Panc1 (cell line): ENCODE measurements around the gene TMEM87A. TPM values are rescaled to one million over a fixed set of nuclear protein-coding genes. Genes with fewer than 3 reads are reported as not detected.

ENCODE experiments used
- ATAC-seq: fragments of 200-7000 bp; cut with Tn5 transposase; 2 replicates; pipeline ENCODE4 v1.9.1; 2020; ENCODE audit warnings: mild to moderate bottlenecking, moderate library complexity
- BruUV-seq: library from RNA; stranded (reverse); fragments of 400-500 nt; replicated peaks from 2 replicates; lab custom pipeline; 2021; lab: Mats Ljungman, UMichigan
- CTCF ChIA-PET: fragments of 300-600 bp; sonication (Branson Sonifier 250); formaldehyde crosslinking; loops from one replicate; lab custom pipeline; 2022; ENCODE audit warnings: antibody characterized with exemption; lab: Charles Lee
- POLR2A ChIA-PET: fragments of 300-600 bp; sonication (Branson Sonifier 250); formaldehyde crosslinking; loops from one replicate; lab custom pipeline; 2022; ENCODE audit warnings: antibody characterized with exemption; lab: Charles Lee
- DNase-seq: peaks from one replicate; pipeline ENCODE4 v3.0.0-alpha.2; 2010; ENCODE audit warnings: low read depth, low spot score
- H3K27ac ChIP-seq: 2 replicates; pipeline ENCODE4 v1.5.1; 2011; ENCODE audit warnings: mild to moderate bottlenecking, low read length, inconsistent platforms
- H3K27me3 ChIP-seq: fragments of 200-500 bp; sonication (Bioruptor generic); 2 replicates; pipeline ENCODE4 v1.6.0; 2014; ENCODE audit warnings: low read length, inconsistent platforms; ENCODE audit not compliant: control insufficient read depth, insufficient read depth
- H3K36me3 ChIP-seq: fragments of 200-500 bp; sonication (Bioruptor generic); 2 replicates; pipeline ENCODE4 v1.5.1; 2014; ENCODE audit warnings: inconsistent platforms, mild to moderate bottlenecking, low read length, moderate library complexity; ENCODE audit not compliant: control insufficient read depth, insufficient read depth
- H3K4me1 ChIP-seq: 2 replicates; pipeline ENCODE4 v1.5.1; 2011; ENCODE audit warnings: inconsistent platforms, mild to moderate bottlenecking, low read length, moderate library complexity; ENCODE audit not compliant: control insufficient read depth, insufficient read depth
- H3K4me3 ChIP-seq, 2 experiments: 2 replicates each; pipeline ENCODE4 v1.5.1; 2011 to 2012; ENCODE audit warnings: low read depth in 2 of 2, low read length in 2 of 2, mild to moderate bottlenecking in 2 of 2, inconsistent platforms in 1 of 2, moderate library complexity in 1 of 2
- H3K9me3 ChIP-seq: fragments of 200-500 bp; sonication (Bioruptor generic); 2 replicates; pipeline ENCODE4 v1.5.1; 2014; ENCODE audit warnings: low read depth, mild to moderate bottlenecking, inconsistent platforms, low read length, moderate library complexity; ENCODE audit not compliant: control insufficient read depth, insufficient read depth
- CTCF ChIP-seq: fragments of 450-650 bp; IDR thresholded peaks from 2 replicates; pipeline ENCODE4 v1.5.1; 2017; ENCODE audit warnings: mild to moderate bottlenecking
- POLR2AphosphoS5 ChIP-seq: IDR thresholded peaks from 2 replicates; pipeline ENCODE4 v1.6.1; 2012; ENCODE audit warnings: mild to moderate bottlenecking, low read depth, low read length, moderate library complexity
- REST ChIP-seq, 2 experiments: IDR thresholded peaks; 2 replicates each; pipeline ENCODE4 v1.6.1; 2011 to 2012; ENCODE audit warnings: low read depth in 2 of 2, control low read depth in 1 of 2, low read length in 1 of 2, mild to moderate bottlenecking in 1 of 2, moderate library complexity in 1 of 2; ENCODE audit not compliant: insufficient read depth in 1 of 2
- SIN3A ChIP-seq: IDR thresholded peaks from 2 replicates; pipeline ENCODE4 v1.6.1; 2012; ENCODE audit warnings: low read depth, mild to moderate bottlenecking, low read length, moderate library complexity, borderline replicate concordance; ENCODE audit not compliant: insufficient read depth
- TCF7L2 ChIP-seq: IDR thresholded peaks from 2 replicates; pipeline ENCODE4 v1.6.1; 2011; ENCODE audit warnings: mild to moderate bottlenecking, low read depth, low read length, inconsistent platforms
- in situ Hi-C: cut with HindIII; loops from 2 replicates; pipeline ENCODE4 v1.10.0; 2016; ENCODE audit warnings: low sequenced_read_pairs, low pct_unique_long_range_greater_than_20kb
- intact Hi-C: fragments of 100-400 bp; cut with micrococcal nuclease; formaldehyde crosslinking; loops from one replicate; pipeline ENCODE4 v1.10.0; 2022; ENCODE audit not compliant: unreplicated experiment
- total RNA-seq: library from RNA; stranded (reverse); gene quantifications from one replicate; pipeline ENCODE4 v1.2.1, GENCODE V29; 2021; ENCODE audit not compliant: unreplicated experiment

Gene TMEM87A
- total RNA-seq, 1 experiment from 2014 or later: 49.6 TPM

GRCh38 chr15:42287931-42288330, 14.7 kb upstream of the TMEM87A start:
- Histone ChIP-seq H3K9me3 (no peaks in the 10 kb centered on the region), H3K4me3 (no peak overlapping the region), H3K27ac (no peak overlapping the region), H3K4me1 (no peaks in the 10 kb centered on the region), H3K27me3 (no peaks in the 10 kb centered on the region), H3K36me3 (no peaks in the 10 kb centered on the region)
- BruUV-seq: no TSS peak
- no peak for ATAC-seq
- in situ Hi-C loops (no loop called here), intact Hi-C loops (no loop called here)
- ChIA-PET CTCF (no interaction called here), POLR2A (no interaction called here)
- no peak for DNase-seq
- TF ChIP-seq TCF7L2 (no peak), CTCF (no peak), POLR2AphosphoS5 (no peak), SIN3A (no peak), REST (IDR thresholded peaks at IDR 0.05; ENCODE audit: insufficient read depth in 1 of 2, low read depth in 2 of 2, low read length in 1 of 2) (no peak)

- intact Hi-C loops: no loop called here
- no peak for ATAC-seq
- H3K9me3 ChIP-seq: no peaks in the 10 kb centered on the region
- CTCF ChIA-PET: no interaction called here
- no peaks in the 10 kb centered on the region for H3K27me3 ChIP-seq
- BruUV-seq: no TSS peak
- no peak overlapping the region for H3K27ac ChIP-seq
- no peak for DNase-seq
- H3K36me3 ChIP-seq: no peaks in the 10 kb centered on the region
- in situ Hi-C loops: no loop called here
- H3K4me1 ChIP-seq: no peaks in the 10 kb centered on the region
- POLR2A ChIA-PET: no interaction called here
- TF ChIP-seq POLR2AphosphoS5: no peak
- H3K4me3 ChIP-seq: no peak overlapping the region
These were observed 13.3 kb upstream of the TMEM87A start for GRCh38 chr15:42286445-42287029.

GRCh38 chr15:42285034-42285433, 11.8 kb upstream of the TMEM87A start:
- ATAC-seq (no peak), DNase-seq (no peak)
- Histone ChIP-seq H3K36me3 (no peaks in the 10 kb centered on the region), H3K27me3 (no peaks in the 10 kb centered on the region), H3K27ac (no peak overlapping the region), H3K4me1 (no peaks in the 10 kb centered on the region), H3K4me3 (no peak overlapping the region), H3K9me3 (no peaks in the 10 kb centered on the region)
- ChIA-PET POLR2A (no interaction called here), CTCF (no interaction called here)
- intact Hi-C loops: no loop called here
- BruUV-seq: no TSS peak
- in situ Hi-C loops: no loop called here
- no peak for TF ChIP-seq REST (IDR thresholded peaks at IDR 0.05; ENCODE audit: insufficient read depth in 1 of 2, low read depth in 2 of 2, low read length in 1 of 2)
- TF ChIP-seq POLR2AphosphoS5: no peak
- TF ChIP-seq TCF7L2: no peak
- no peak for TF ChIP-seq CTCF
- no peak for TF ChIP-seq SIN3A
